Endodermal cell (in vitro differentiated cells): ENCODE data around the gene ST8SIA1. TPM values are rescaled to one million over a fixed set of nuclear protein-coding genes. Genes with fewer than 3 reads are reported as not detected.

Source experiments
- DNase-seq: peaks from one replicate; pipeline ENCODE4 v3.0.0-alpha.2; 2017
- H3K27ac ChIP-seq: 2 replicates; pipeline ENCODE4 v1.5.1; 2013; ENCODE audit warnings: mild to moderate bottlenecking, low read depth, low read length, moderate library complexity
- H3K27me3 ChIP-seq: 2 replicates; pipeline ENCODE4 v1.6.1; 2013; ENCODE audit warnings: mild to moderate bottlenecking, low read length, moderate library complexity; ENCODE audit not compliant: insufficient read depth, control insufficient read depth, poor library complexity, severe bottlenecking
- H3K36me3 ChIP-seq: 2 replicates; pipeline ENCODE4 v1.7.0; 2013; ENCODE audit warnings: mild to moderate bottlenecking, low read length, moderate library complexity; ENCODE audit not compliant: control insufficient read depth, insufficient read depth
- H3K4me1 ChIP-seq: one replicate; pipeline ENCODE4 v1.7.0; 2013; ENCODE audit warnings: low read length; ENCODE audit not compliant: control insufficient read depth, insufficient read depth
- H3K4me3 ChIP-seq: 2 replicates; pipeline ENCODE4 v1.5.1; 2013; ENCODE audit warnings: mild to moderate bottlenecking, low read length, moderate library complexity
- H3K9ac ChIP-seq: 2 replicates; pipeline ENCODE4 v1.6.1; 2013; ENCODE audit warnings: mild to moderate bottlenecking, low read length, moderate library complexity; ENCODE audit not compliant: poor library complexity, severe bottlenecking; ENCODE audit errors: extremely low read depth
- H3K9me3 ChIP-seq: 2 replicates; pipeline ENCODE4 v1.6.1; 2013; ENCODE audit warnings: mild to moderate bottlenecking, low read length, moderate library complexity; ENCODE audit not compliant: control insufficient read depth
- H3K27ac Mint-ChIP-seq: 2 replicates; pipeline ENCODE4 v1.8.0; 2020; ENCODE audit warnings: mixed read lengths
- H3K27me3 Mint-ChIP-seq: 2 replicates; pipeline ENCODE4 v1.8.0; 2021; ENCODE audit warnings: mild to moderate bottlenecking, mixed read lengths; ENCODE audit not compliant: insufficient read depth
- H3K36me3 Mint-ChIP-seq: 2 replicates; pipeline ENCODE4 v1.8.0; 2020; ENCODE audit warnings: low read depth, mixed read lengths
- H3K4me1 Mint-ChIP-seq: 2 replicates; pipeline ENCODE4 v1.8.0; 2020; ENCODE audit warnings: mixed read lengths
- H3K4me3 Mint-ChIP-seq: 2 replicates; pipeline ENCODE4 v1.8.0; 2020; ENCODE audit warnings: mild to moderate bottlenecking, moderate library complexity, mixed read lengths
- H3K9me3 Mint-ChIP-seq: 2 replicates; pipeline ENCODE4 v1.8.0; 2020; ENCODE audit warnings: mild to moderate bottlenecking, mixed read lengths
- CTCF ChIP-seq: fragments of 200-600 bp; sonication (generic); conservative IDR thresholded peaks from 2 replicates; pipeline ENCODE4 v1.5.0; 2021; ENCODE audit warnings: antibody characterized with exemption, mild to moderate bottlenecking
- WGBS, 2 experiments: methylation state at CpG; one replicate each; pipeline versions ENCODE4 v1.1.5 to v1.1.7; 2013; ENCODE audit warnings: missing lambda C conversion rate in 2 of 2, mixed read lengths in 1 of 2; ENCODE audit not compliant: insufficient coverage in 1 of 2, insufficient read length in 1 of 2; 5-methylcytosine and 5-hydroxymethylcytosine counted together
- total RNA-seq, 2 donors: library from RNA; stranded (reverse); fragmentation: NEBNext Ultra II Directional in 1 of 2; extraction: Animal tissue kit (Norgen Biotek cat#: 25700) in 1 of 2; gene quantifications; 2 replicates in 1 of 2; 3 replicates in 1 of 2; pipeline ENCODE4 v1.2.1, GENCODE V29; 2021

Gene ST8SIA1
- total RNA-seq, 2 donors from 2014 or later, result 11.2 to 13.3 TPM

- H3K4me3 Mint-ChIP-seq, result no peak overlapping the region
- Histone ChIP-seq H3K9ac (no peak overlapping the region), H3K27ac (peak overlapping the region; percentile 96)
Measured at GRCh38 chr12:22256605-22257004, 77.9 kb downstream of the ST8SIA1 start.

GRCh38 chr12:22256041-22256441, 78.5 kb downstream of the ST8SIA1 start:
- Histone ChIP-seq H3K9ac (no peak overlapping the region), H3K27me3 (no peaks in the 10 kb centered on the region), H3K36me3 (no peaks in the 10 kb centered on the region), H3K4me1 (peaks cover 9% of the 10 kb centered on the region), H3K9me3 (no peaks in the 10 kb centered on the region), H3K27ac (peak overlapping the region; percentile 96), H3K4me3 (no peak overlapping the region)
- no peak for TF ChIP-seq CTCF
- H3K4me3 Mint-ChIP-seq, result no peak overlapping the region
- 89 to 94% methylated on average over 7 of the region's 7 CpGs for WGBS, 2 experiments
- no peak overlapping the region for H3K27ac Mint-ChIP-seq
- no peak for DNase-seq
- H3K9me3 Mint-ChIP-seq, result no peaks in the 10 kb centered on the region
- peaks cover 7% of the 10 kb centered on the region for H3K4me1 Mint-ChIP-seq
- H3K36me3 Mint-ChIP-seq, result no peaks in the 10 kb centered on the region
- H3K27me3 Mint-ChIP-seq, result no peaks in the 10 kb centered on the region

More at GRCh38 chr12:22256605-22257004, 77.9 kb downstream of the ST8SIA1 start:
- Mint-ChIP-seq H3K4me1 (peaks cover 5% of the 10 kb centered on the region), H3K36me3 (no peaks in the 10 kb centered on the region), H3K27me3 (no peaks in the 10 kb centered on the region), H3K9me3 (no peaks in the 10 kb centered on the region), H3K27ac (no peak overlapping the region)
- no peak overlapping the region for H3K4me3 ChIP-seq
- H3K36me3 ChIP-seq, result no peaks in the 10 kb centered on the region
- WGBS, 2 experiments, result 78% methylated on average over 1 of the region's 1 CpG; no CpG with 5 or more reads in 1 of the 2 experiments
- H3K27me3 ChIP-seq, result no peaks in the 10 kb centered on the region
- no peak for DNase-seq
- H3K9me3 ChIP-seq, result no peaks in the 10 kb centered on the region
- TF ChIP-seq CTCF, result no peak
- H3K4me1 ChIP-seq, result peaks cover 4% of the 10 kb centered on the region

- Histone ChIP-seq H3K9ac (no peak overlapping the region), H3K4me1 (peaks cover 13% of the 10 kb centered on the region), H3K9me3 (no peaks in the 10 kb centered on the region), H3K4me3 (no peak overlapping the region), H3K27ac (peak overlapping the region; percentile 96), H3K27me3 (no peaks in the 10 kb centered on the region), H3K36me3 (no peaks in the 10 kb centered on the region)
- Mint-ChIP-seq H3K9me3 (no peaks in the 10 kb centered on the region), H3K27me3 (no peaks in the 10 kb centered on the region), H3K4me1 (peaks cover 16% of the 10 kb centered on the region), H3K27ac (no peak overlapping the region), H3K4me3 (no peak overlapping the region), H3K36me3 (no peaks in the 10 kb centered on the region)
- DNase-seq, result peak; percentile 67
- no peak for TF ChIP-seq CTCF
- 78% methylated on average over 11 of the region's 11 CpGs; no CpG with 5 or more reads in 1 of the 2 experiments for WGBS, 2 experiments
Measured at GRCh38 chr12:22255097-22255496, 79.4 kb downstream of the ST8SIA1 start.
